Psoas muscle (tissue), 8 donors: Measurements from ENCODE around the gene GAS2L1. TPM values are rescaled to one million over a fixed set of nuclear protein-coding genes. Genes with fewer than 3 reads are reported as not detected.

Experiments used
- ATAC-seq, 4 donors: fragments of 200-7000 bp; cut with Tn5 transposase; one replicate each; pipeline ENCODE4 v1.9.1; 2020; ENCODE audit warnings: moderate library complexity in 3 of 4, mild to moderate bottlenecking in 2 of 4
- DNase-seq, 2 donors: peaks; one replicate each; pipeline ENCODE4 v3.0.0-alpha.2; 2020
- H3K27ac ChIP-seq: fragments of 200-600 bp; one replicate; pipeline ENCODE4 v1.8.0; 2022
- H3K27me3 ChIP-seq, 3 donors: fragments of 200-600 bp in 1 of 3; one replicate each; pipeline versions ENCODE4 v1.6.1 to v1.8.0; 2013 to 2022; ENCODE audit warnings: low read length in 2 of 3, mild to moderate bottlenecking in 2 of 3, moderate library complexity in 1 of 3; ENCODE audit not compliant: insufficient read depth in 3 of 3
- H3K36me3 ChIP-seq, 2 donors: fragments of 200-600 bp in 1 of 2; one replicate each; pipeline versions ENCODE4 v1.6.1 to v1.8.0; 2013 to 2022; ENCODE audit warnings: low read depth in 1 of 2, mild to moderate bottlenecking in 1 of 2, moderate library complexity in 1 of 2; ENCODE audit not compliant: insufficient read depth in 1 of 2
- H3K4me1 ChIP-seq: fragments of 200-600 bp; one replicate; pipeline ENCODE4 v1.8.0; 2022
- H3K4me3 ChIP-seq: fragments of 200-600 bp; one replicate; pipeline ENCODE4 v1.8.0; 2022; ENCODE audit warnings: mild to moderate bottlenecking
- H3K9me3 ChIP-seq: fragments of 200-600 bp; one replicate; pipeline ENCODE4 v1.8.0; 2022
- WGBS, 3 donors: extraction: QIAGEN DNeasy Blood & Tissue Kit; methylation state at CpG; one replicate each; pipeline versions ENCODE4 v1.1.6 to v1.1.7; 2013; 5-methylcytosine and 5-hydroxymethylcytosine counted together
- intact Hi-C, 2 donors: fragments of 100-400 bp; cut with DNase I; formaldehyde crosslinking; loops; one replicate each; pipeline versions ENCODE4 v1.11.0 to v1.14.2; 2022
- polyA plus RNA-seq, 3 donors: library from polyadenylated mRNA; stranded (reverse); fragments of 200-250 nt; gene quantifications; one replicate each; pipeline ENCODE4 v1.2.3, GENCODE V29; 2013
- total RNA-seq, 4 donors: library from RNA; stranded (reverse); fragmentation: NEBNext Ultra II Directional in 2 of 4; extraction: Animal tissue kit (Norgen Biotek cat#: 25700) in 2 of 4; gene quantifications; one replicate each; pipeline versions ENCODE4 v1.2.1 to v1.2.4, GENCODE V29; 2021 to 2023
- TF ChIP-seq, protein P1 (sequence below): fragments of 200-600 bp; IDR thresholded peaks from one replicate; pipeline ENCODE4 v1.8.0; 2022; ENCODE audit warnings: antibody characterized with exemption
- donor health status: healthy with polysubstance abuse.
- donor health status: DM: no; HTN: no; CAD: no; lungs with moderate emphysema.
- donor health status: Bipolar disorder and iron deficiency.
- donor health status: healthy.
- donor health status: DM: yes; HTN: yes; CAD: no.
- donor health status: DM: no; HTN: no; CAD: no.
- donor health status: DM: no; HTN: no; CAD: no.
- donor health status: DM: yes; HTN: yes; CAD: no.

GAS2L1 gene
- total and polyA plus RNA-seq, 7 donors, result 4.6 to 19.8 (median 5.2) TPM

DNA sequence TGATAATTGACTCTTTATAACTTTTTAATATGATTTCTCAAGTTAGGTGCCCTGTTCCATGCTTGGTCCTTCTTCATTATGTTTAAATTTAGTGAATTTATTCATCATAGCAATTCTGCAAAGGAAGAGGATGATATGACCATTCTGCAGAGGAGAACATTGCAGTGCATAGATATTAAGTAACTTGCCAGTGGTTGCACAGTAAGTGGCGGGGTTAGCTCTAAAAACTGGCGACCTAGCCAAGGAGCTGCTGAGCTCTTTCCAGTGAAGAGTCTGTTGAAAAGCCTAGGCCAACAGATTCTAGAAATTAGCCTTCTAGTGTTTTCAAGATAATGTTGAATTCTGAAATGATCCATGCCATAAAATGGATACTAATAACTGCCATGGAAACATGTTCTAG is 33.8 kb upstream of the GAS2L1 start:
- no peak for ATAC-seq
- Histone ChIP-seq H3K4me1 (peaks cover 66% of the 10 kb centered on the region), H3K27me3 (no peaks in the 10 kb centered on the region), H3K36me3 (peaks cover 6 to 63% of the 10 kb centered on the region in 2 donors), H3K4me3 (no peak overlapping the region), H3K9me3 (no peaks in the 10 kb centered on the region), H3K27ac (no peak overlapping the region)
- intact Hi-C loops, result no loop called here
- DNase-seq, result no peak
- 28 to 44% (median 34%) methylated on average over 2 of the region's 2 CpGs for WGBS, 3 donors
- TF ChIP-seq, protein P1, sequence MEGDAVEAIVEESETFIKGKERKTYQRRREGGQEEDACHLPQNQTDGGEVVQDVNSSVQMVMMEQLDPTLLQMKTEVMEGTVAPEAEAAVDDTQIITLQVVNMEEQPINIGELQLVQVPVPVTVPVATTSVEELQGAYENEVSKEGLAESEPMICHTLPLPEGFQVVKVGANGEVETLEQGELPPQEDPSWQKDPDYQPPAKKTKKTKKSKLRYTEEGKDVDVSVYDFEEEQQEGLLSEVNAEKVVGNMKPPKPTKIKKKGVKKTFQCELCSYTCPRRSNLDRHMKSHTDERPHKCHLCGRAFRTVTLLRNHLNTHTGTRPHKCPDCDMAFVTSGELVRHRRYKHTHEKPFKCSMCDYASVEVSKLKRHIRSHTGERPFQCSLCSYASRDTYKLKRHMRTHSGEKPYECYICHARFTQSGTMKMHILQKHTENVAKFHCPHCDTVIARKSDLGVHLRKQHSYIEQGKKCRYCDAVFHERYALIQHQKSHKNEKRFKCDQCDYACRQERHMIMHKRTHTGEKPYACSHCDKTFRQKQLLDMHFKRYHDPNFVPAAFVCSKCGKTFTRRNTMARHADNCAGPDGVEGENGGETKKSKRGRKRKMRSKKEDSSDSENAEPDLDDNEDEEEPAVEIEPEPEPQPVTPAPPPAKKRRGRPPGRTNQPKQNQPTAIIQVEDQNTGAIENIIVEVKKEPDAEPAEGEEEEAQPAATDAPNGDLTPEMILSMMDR, result no peak

DNA sequence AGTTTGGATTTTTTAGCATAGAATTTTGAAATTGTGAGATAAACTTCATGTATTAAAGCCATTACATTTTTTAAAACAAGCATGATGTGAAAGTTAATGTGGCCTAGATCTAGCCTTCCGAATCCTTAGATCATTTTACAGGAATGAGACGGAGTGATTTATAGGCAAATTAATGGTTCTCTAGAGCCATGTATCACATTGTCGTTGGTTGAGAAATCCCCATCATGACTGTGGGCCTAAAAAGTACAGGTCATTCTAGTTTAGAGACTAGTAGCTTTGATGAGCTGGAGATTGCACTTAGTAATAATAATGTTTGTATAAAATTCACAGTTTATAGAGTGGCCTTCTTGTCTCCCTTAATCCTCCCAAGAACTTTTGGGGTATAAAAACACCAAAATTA is 31.3 kb upstream of the GAS2L1 start:
- WGBS, 3 donors, result 19 to 31% (median 24%) methylated on average over 3 of the region's 3 CpGs
- peak; percentile 54 to 83 (median 68) for ATAC-seq
- Histone ChIP-seq H3K4me3 (no peak overlapping the region), H3K4me1 (peaks cover 69% of the 10 kb centered on the region), H3K27me3 (no peaks in the 10 kb centered on the region), H3K27ac (peak overlapping the region; percentile 12), H3K36me3 (peaks cover 14 to 85% of the 10 kb centered on the region in 2 donors), H3K9me3 (no peaks in the 10 kb centered on the region)
- TF ChIP-seq, protein P1, result no peak
- intact Hi-C loops, result no loop called here
- DNase-seq, result no peak

DNA sequence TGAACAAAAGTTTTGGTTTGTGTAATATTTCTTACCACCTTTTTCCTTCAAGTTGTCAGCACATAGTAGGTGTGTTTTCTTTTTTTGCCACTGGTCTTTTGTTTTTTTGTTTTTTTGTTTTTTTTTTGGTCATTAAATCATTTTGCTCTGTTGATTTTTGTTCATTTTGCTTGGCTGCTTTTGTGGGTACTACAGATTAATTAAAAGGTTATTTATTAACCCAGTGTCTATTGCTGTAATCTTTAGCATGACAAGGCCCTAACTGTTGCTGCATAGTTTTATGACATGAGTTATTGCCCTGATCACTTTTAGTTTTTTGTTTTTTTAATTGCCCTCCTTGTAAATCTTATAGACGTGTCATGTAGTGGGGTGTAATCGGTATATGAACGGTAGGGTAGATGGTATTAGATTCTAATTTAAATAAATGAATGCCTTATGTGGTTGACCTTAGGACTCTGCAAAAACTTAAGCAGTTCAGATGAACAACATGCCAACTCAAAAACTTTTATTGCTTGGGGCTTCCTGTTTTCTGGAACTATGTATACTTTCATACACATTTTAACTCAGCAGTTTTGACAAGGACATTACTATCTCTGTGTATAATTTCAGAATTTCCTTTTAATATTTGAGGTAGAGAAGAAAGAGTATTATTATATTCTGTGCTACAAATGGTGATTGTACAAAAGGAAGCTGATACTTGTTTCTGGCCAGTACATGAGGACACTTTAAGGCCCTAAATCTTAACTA is 30.5 kb upstream of the GAS2L1 start:
- Histone ChIP-seq H3K36me3 (peaks cover 18 to 91% of the 10 kb centered on the region in 2 donors), H3K4me3 (no peak overlapping the region), H3K27me3 (no peaks in the 10 kb centered on the region), H3K4me1 (peaks cover 61% of the 10 kb centered on the region), H3K9me3 (no peaks in the 10 kb centered on the region), H3K27ac (peak overlapping the region; percentile 12)
- 61 to 78% (median 67%) methylated on average over 3 of the region's 3 CpGs for WGBS, 3 donors
- ATAC-seq, result peak in 1 of 4 donors; percentile 13
- DNase-seq, result no peak
- TF ChIP-seq, protein P1, result no peak
- intact Hi-C loops, result no loop called here

DNA sequence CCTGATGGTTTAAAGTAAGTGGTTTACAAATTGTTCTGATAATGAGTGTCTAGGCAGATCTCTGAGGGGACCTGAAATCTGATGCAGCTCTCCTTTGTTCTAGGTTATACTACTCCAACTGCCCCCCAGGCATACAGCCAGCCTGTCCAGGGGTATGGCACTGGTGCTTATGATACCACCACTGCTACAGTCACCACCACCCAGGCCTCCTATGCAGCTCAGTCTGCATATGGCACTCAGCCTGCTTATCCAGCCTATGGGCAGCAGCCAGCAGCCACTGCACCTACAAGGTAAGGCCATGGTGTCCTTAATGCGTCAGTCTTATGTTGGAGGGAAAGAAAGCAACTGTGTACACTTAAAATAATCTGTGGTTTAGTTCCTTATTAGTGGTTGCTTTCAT is 28.5 kb upstream of the GAS2L1 start:
- TF ChIP-seq, protein P1, result no peak
- peaks cover 42% of the 10 kb centered on the region for H3K4me1 ChIP-seq
- 98 to 100% (median 100%) methylated on average over 1 of the region's 1 CpG for WGBS, 3 donors
- no peak overlapping the region for H3K4me3 ChIP-seq
- DNase-seq, result no peak
- H3K27ac ChIP-seq, result no peak overlapping the region
- no peaks in the 10 kb centered on the region for H3K9me3 ChIP-seq
- H3K27me3 ChIP-seq, result no peaks in the 10 kb centered on the region
- ATAC-seq, result no peak
- intact Hi-C loops, result no loop called here
- peaks cover 18 to 100% of the 10 kb centered on the region in 2 donors for H3K36me3 ChIP-seq
